ENCODE results near the gene GREM1.

DNA sequence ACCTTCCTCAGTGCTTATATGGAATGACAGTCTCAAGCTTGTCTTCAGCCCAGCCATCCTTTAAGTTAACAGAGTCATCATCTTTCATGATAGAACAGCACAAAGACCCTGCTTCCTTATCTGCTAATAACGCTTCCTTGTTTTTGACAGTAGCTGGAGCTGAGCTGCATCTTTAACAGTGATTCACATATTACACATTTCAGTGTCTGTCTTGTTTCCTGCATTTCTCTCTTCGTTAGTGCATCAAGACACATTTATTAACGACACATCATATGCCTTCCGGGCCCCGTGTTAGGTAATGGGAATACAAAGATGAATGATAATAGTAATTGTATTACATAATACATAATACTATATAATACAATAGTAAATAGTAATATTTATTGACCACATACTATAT lies 30.2 kb upstream of the GREM1 start:
- TF ChIP-seq EP300 (IDR thresholded peaks at IDR 0.05; ENCODE audit: low read length) (no peak), BRCA1 (IDR thresholded peaks at IDR 0.05) (no peak), BRCA1 (CRISPR knock-in tag; IDR thresholded peaks at IDR 0.05) (no peak), SMC3 (conservative IDR thresholded peaks at IDR 0.05; ENCODE audit: insufficient read depth, low read depth, low read length) (no peak), POLR3A (IDR thresholded peaks at IDR 0.05; ENCODE audit: borderline replicate concordance, extremely low read depth, insufficient read depth, insufficient read length) (no peak), SMARCC2 (IDR thresholded peaks at IDR 0.05; ENCODE audit: low read depth) (no peak)
- TF ChIP-seq, protein P1, sequence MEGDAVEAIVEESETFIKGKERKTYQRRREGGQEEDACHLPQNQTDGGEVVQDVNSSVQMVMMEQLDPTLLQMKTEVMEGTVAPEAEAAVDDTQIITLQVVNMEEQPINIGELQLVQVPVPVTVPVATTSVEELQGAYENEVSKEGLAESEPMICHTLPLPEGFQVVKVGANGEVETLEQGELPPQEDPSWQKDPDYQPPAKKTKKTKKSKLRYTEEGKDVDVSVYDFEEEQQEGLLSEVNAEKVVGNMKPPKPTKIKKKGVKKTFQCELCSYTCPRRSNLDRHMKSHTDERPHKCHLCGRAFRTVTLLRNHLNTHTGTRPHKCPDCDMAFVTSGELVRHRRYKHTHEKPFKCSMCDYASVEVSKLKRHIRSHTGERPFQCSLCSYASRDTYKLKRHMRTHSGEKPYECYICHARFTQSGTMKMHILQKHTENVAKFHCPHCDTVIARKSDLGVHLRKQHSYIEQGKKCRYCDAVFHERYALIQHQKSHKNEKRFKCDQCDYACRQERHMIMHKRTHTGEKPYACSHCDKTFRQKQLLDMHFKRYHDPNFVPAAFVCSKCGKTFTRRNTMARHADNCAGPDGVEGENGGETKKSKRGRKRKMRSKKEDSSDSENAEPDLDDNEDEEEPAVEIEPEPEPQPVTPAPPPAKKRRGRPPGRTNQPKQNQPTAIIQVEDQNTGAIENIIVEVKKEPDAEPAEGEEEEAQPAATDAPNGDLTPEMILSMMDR (IDR thresholded peaks at IDR 0.05 in 2 of 3, conservative IDR thresholded peaks at IDR 0.05 in 1 of 3; ENCODE audit: insufficient read depth in 2 of 3, low read depth in 1 of 3, low read length in 3 of 3) = no peak

All from K562 (cell line).